GM12878 (cell line): Measurements from ENCODE around the gene GRK7. TPM values are rescaled to one million over a fixed set of nuclear protein-coding genes. Genes with fewer than 3 reads are reported as not detected.

Source experiments
- BMI1 ChIP-seq: fragments of 450-650 bp; IDR thresholded peaks from 2 replicates; pipeline ENCODE4 v1.6.1; 2016; ENCODE audit warnings: mild to moderate bottlenecking, moderate library complexity, borderline replicate concordance
- BRCA1 ChIP-seq: IDR thresholded peaks from 2 replicates; pipeline ENCODE4 v1.6.1; 2011; ENCODE audit warnings: low read depth, low read length, improper control_type of control experiment
- CREB1 ChIP-seq: IDR thresholded peaks from 2 replicates; pipeline ENCODE4 v1.6.1; 2012; ENCODE audit warnings: low read depth, mild to moderate bottlenecking, inconsistent platforms
- E2F4 ChIP-seq: IDR thresholded peaks from 2 replicates; pipeline ENCODE4 v1.6.1; 2012; ENCODE audit warnings: low read depth, low read length, improper control_type of control experiment
- ETV6 ChIP-seq, 2 experiments: fragments of 450-650 bp in 1 of 2; IDR thresholded peaks in 1 of 2; conservative IDR thresholded peaks in 1 of 2; 2 replicates each; pipeline ENCODE4 v1.6.1; 2014; ENCODE audit warnings: antibody characterized with exemption in 1 of 2, borderline replicate concordance in 1 of 2, low read depth in 1 of 2, mild to moderate bottlenecking in 1 of 2, moderate library complexity in 1 of 2
- GABPA ChIP-seq: IDR thresholded peaks from 2 replicates; pipeline ENCODE4 v1.6.1; 2014; ENCODE audit warnings: antibody characterized with exemption, low read depth, mild to moderate bottlenecking, inconsistent platforms
- HDAC6 ChIP-seq: fragments of 200-600 bp; sonication (generic); IDR thresholded peaks from one replicate; pipeline ENCODE4 v1.8.0; 2017; ENCODE audit warnings: antibody characterized with exemption; ENCODE audit not compliant: unreplicated experiment
- IKZF2 ChIP-seq, 2 experiments: fragments of 450-650 bp; IDR thresholded peaks; 2 replicates each; pipeline ENCODE4 v1.6.1; 2017; ENCODE audit warnings: mild to moderate bottlenecking in 2 of 2, moderate library complexity in 2 of 2
- IRF3 ChIP-seq: fragments of 450-650 bp; IDR thresholded peaks from 2 replicates; pipeline ENCODE4 v1.6.1; 2014; ENCODE audit warnings: mild to moderate bottlenecking
- IRF5 ChIP-seq: fragments of 450-650 bp; IDR thresholded peaks from 2 replicates; pipeline ENCODE4 v1.6.1; 2017; ENCODE audit warnings: borderline replicate concordance
- JUND ChIP-seq: IDR thresholded peaks from 2 replicates; pipeline ENCODE4 v1.6.1; 2012; ENCODE audit warnings: low read depth, mild to moderate bottlenecking, low read length, improper control_type of control experiment, moderate library complexity
- MEF2A ChIP-seq: IDR thresholded peaks from 2 replicates; pipeline ENCODE4 v1.6.1; 2011; ENCODE audit warnings: low read depth, mild to moderate bottlenecking, low read length, moderate library complexity; ENCODE audit not compliant: insufficient read depth
- MLLT1 ChIP-seq: fragments of 450-650 bp; IDR thresholded peaks from 2 replicates; pipeline ENCODE4 v1.6.1; 2016; ENCODE audit warnings: mild to moderate bottlenecking
- MYB ChIP-seq: fragments of 150-350 bp; IDR thresholded peaks from 2 replicates; pipeline ENCODE4 v1.6.1; 2014; ENCODE audit warnings: mild to moderate bottlenecking, low read depth, low read length, borderline replicate concordance
- NBN ChIP-seq: fragments of 450-650 bp; IDR thresholded peaks from 2 replicates; pipeline ENCODE4 v1.6.1; 2016
- NFIC ChIP-seq: IDR thresholded peaks from 2 replicates; pipeline ENCODE4 v1.6.1; 2012; ENCODE audit warnings: low read depth, mild to moderate bottlenecking, inconsistent platforms, low read length, moderate library complexity
- NKRF ChIP-seq: fragments of 450-650 bp; conservative IDR thresholded peaks from 2 replicates; pipeline ENCODE4 v1.6.1; 2017; ENCODE audit warnings: mild to moderate bottlenecking, moderate library complexity
- POLR2A ChIP-seq: IDR thresholded peaks from 2 replicates; pipeline ENCODE4 v1.6.1; 2011; ENCODE audit warnings: low read depth, mild to moderate bottlenecking, low read length
- SIN3A ChIP-seq: IDR thresholded peaks from 2 replicates; pipeline ENCODE4 v1.6.1; 2012; ENCODE audit warnings: low read depth, low read length, improper control_type of control experiment
- SP1 ChIP-seq: IDR thresholded peaks from one replicate; pipeline ENCODE4 v1.6.1; 2011; ENCODE audit warnings: low read depth, low read length
- TBL1XR1 ChIP-seq: IDR thresholded peaks from 2 replicates; pipeline ENCODE4 v1.6.1; 2012; ENCODE audit warnings: low read depth, low read length, improper control_type of control experiment
- TCF3 ChIP-seq: IDR thresholded peaks from 2 replicates; pipeline ENCODE4 v1.6.1; 2012; ENCODE audit warnings: low read depth, mild to moderate bottlenecking, low read length, borderline replicate concordance; ENCODE audit not compliant: insufficient read depth
- TCF7 ChIP-seq: IDR thresholded peaks from 2 replicates; pipeline ENCODE4 v1.6.1; 2014; ENCODE audit warnings: antibody characterized with exemption, borderline replicate concordance
- YBX1 ChIP-seq: fragments of 450-650 bp; IDR thresholded peaks from 2 replicates; pipeline ENCODE4 v1.6.1; 2016; ENCODE audit warnings: antibody characterized with exemption
- ZSCAN29 ChIP-seq: fragments of 450-650 bp; IDR thresholded peaks from 2 replicates; pipeline ENCODE4 v1.6.1; 2017; ENCODE audit warnings: mild to moderate bottlenecking, moderate library complexity
- polyA plus RNA-seq, 11 experiments: library from polyadenylated mRNA; depleted of rRNA in 4 of 11; unstranded in 6 of 11; stranded (reverse) in 5 of 11; fragments of >200 nt; fragmentation: Nextera tagmentation in 4 of 11; fragmentation: Illumina TruSeq in 1 of 11; extraction: Ambion mirVana in 4 of 11; extraction: Trizol in 1 of 11; gene quantifications; 1 replicate in 1 of 11; 2 replicates in 10 of 11; pipeline versions ENCODE4 v1.2.1 to v1.2.3, GENCODE V29; 2011 to 2016; ENCODE audit warnings: inconsistent platforms in 2 of 11, missing spikeins in 2 of 11, low read depth in 1 of 11
- total RNA-seq, 4 experiments: library from RNA; depleted of rRNA in 3 of 4; stranded (reverse); fragments of >200 nt in 3 of 4; fragmentation: Illumina TruSeq in 1 of 4; extraction: Trizol in 1 of 4; gene quantifications; 2 replicates each; pipeline versions ENCODE4 v1.2.1 to v1.2.3, GENCODE V29; 2013 to 2021

GRK7 gene
- total and polyA plus RNA-seq, 10 of the 15 experiments (the other 5 are each of a cell fraction or from before 2014, with no cell fraction given), result not detected

GRCh38 chr3:141738022-141738890 lies 25.0 kb upstream of the GRK7 start, which contains the start of gene RNF7 (continued):
- TF ChIP-seq POLR2A, result peak; percentile 97
- TF ChIP-seq TCF3, result peak; percentile 35; the same call in 1 of the 2 replicates
- no peak for TF ChIP-seq MLLT1
- no peak; the same call in 1 of the 2 replicates for TF ChIP-seq ZSCAN29
- no peak for TF ChIP-seq BRCA1
- TF ChIP-seq SIN3A, result peak; percentile 70; the same call in 1 of the 2 replicates
- no peak for TF ChIP-seq IRF5
- TF ChIP-seq IKZF2 (IDR thresholded peaks at IDR 0.05), result no peak; a peak in 1 of 4 replicates
- peak; percentile 92 for TF ChIP-seq NBN
- no peak for TF ChIP-seq GABPA
- TF ChIP-seq TCF7, result no peak
- TF ChIP-seq E2F4, result no peak
- peak; percentile 60; the same call in 1 of the 2 replicates for TF ChIP-seq IRF3
- TF ChIP-seq YBX1, result no peak
- TF ChIP-seq JUND, result peak; percentile 79
- TF ChIP-seq NKRF, result peak; percentile 73
- TF ChIP-seq NFIC, result no peak
- TF ChIP-seq HDAC6, result no peak
- no peak for TF ChIP-seq MEF2A
- no peak for TF ChIP-seq TBL1XR1
- peak; percentile 84 for TF ChIP-seq SP1
- peak; percentile 98 for TF ChIP-seq CREB1
- TF ChIP-seq BMI1, result no peak
- peak in 1 of 2 experiments; percentile 0; a peak in 1 of 4 replicates for TF ChIP-seq ETV6 (conservative IDR thresholded peaks at IDR 0.05 in 1 of 2, IDR thresholded peaks at IDR 0.05 in 1 of 2; ENCODE audit: borderline replicate concordance in 1 of 2, low read depth in 1 of 2)
- TF ChIP-seq MYB, result no peak
